Measurements from ENCODE around the gene PARD3B. TPM values are rescaled to one million over a fixed set of nuclear protein-coding genes. Genes with fewer than 3 reads are reported as not detected.

The PARD3B gene
- total and polyA plus RNA-seq, 7 donors, result 0.42 to 6.0 (median 4.8) TPM

DNA sequence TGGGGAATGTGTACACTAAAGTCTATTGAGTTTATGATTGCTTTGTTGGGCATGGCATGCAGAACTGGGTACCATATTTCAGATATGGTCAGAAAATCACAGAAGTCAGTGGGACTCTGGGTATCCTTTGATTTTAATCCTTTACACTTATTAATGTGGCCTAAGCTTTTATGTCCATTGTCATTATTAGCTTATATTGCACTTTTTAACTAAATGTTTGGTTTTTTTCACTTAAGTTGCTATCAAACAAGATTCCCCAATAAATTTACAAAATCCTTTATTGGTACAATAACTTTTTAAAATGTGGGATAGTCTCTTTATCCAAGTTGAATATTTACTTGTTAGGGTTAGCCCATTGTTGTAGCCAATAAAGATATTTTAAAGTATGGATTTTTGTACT, 902.9 kb downstream of the PARD3B start:
- intact Hi-C loops (cut with DNase I), result no loop called here
- H3K27ac ChIP-seq, result no peak overlapping the region
- no peak for ATAC-seq
- no peaks in the 10 kb centered on the region for H3K4me1 ChIP-seq
- H3K36me3 ChIP-seq (ENCODE audit: insufficient read depth in 1 of 2, low read depth in 1 of 2), result no peaks in the 10 kb centered on the region
- no peaks in the 10 kb centered on the region for H3K9me3 ChIP-seq
- no peaks in the 10 kb centered on the region for H3K27me3 ChIP-seq (ENCODE audit: insufficient read depth in 3 of 3, low read length in 2 of 3)
- no peak for DNase-seq
- no peak for TF ChIP-seq CTCF (IDR thresholded peaks at IDR 0.05)
- H3K4me3 ChIP-seq, result no peak overlapping the region

- no peak for ATAC-seq
- no peaks in the 10 kb centered on the region for H3K4me1 ChIP-seq
- no peak for DNase-seq
- H3K27ac ChIP-seq, result no peak overlapping the region
- no peak for TF ChIP-seq CTCF (IDR thresholded peaks at IDR 0.05)
- H3K4me3 ChIP-seq, result no peak overlapping the region
- no peaks in the 10 kb centered on the region for H3K36me3 ChIP-seq (ENCODE audit: insufficient read depth in 1 of 2, low read depth in 1 of 2)
- no peaks in the 10 kb centered on the region for H3K27me3 ChIP-seq (ENCODE audit: insufficient read depth in 3 of 3, low read length in 2 of 3)
- no peaks in the 10 kb centered on the region for H3K9me3 ChIP-seq
- 58 to 71% (median 64%) methylated on average over 4 of the region's 4 CpGs for WGBS, 3 donors
- intact Hi-C loops (cut with DNase I), result no loop called here
These were observed 906.7 kb downstream of the PARD3B start for GRCh38 chr2:205451901-205452512.

GRCh38 chr2:205453202-205453601, 907.9 kb downstream of the PARD3B start:
- DNase-seq, result no peak
- intact Hi-C loops (cut with DNase I), result no loop called here
- no peaks in the 10 kb centered on the region for H3K4me1 ChIP-seq
- no peaks in the 10 kb centered on the region for H3K27me3 ChIP-seq (ENCODE audit: insufficient read depth in 3 of 3, low read length in 2 of 3)
- no peak for ATAC-seq
- no peaks in the 10 kb centered on the region for H3K9me3 ChIP-seq
- WGBS, 3 donors, result 80 to 93% (median 86%) methylated on average over 4 of the region's 4 CpGs
- no peak overlapping the region for H3K27ac ChIP-seq
- H3K36me3 ChIP-seq (ENCODE audit: insufficient read depth in 1 of 2, low read depth in 1 of 2), result no peaks in the 10 kb centered on the region
- TF ChIP-seq CTCF (IDR thresholded peaks at IDR 0.05), result no peak
- no peak overlapping the region for H3K4me3 ChIP-seq

DNA sequence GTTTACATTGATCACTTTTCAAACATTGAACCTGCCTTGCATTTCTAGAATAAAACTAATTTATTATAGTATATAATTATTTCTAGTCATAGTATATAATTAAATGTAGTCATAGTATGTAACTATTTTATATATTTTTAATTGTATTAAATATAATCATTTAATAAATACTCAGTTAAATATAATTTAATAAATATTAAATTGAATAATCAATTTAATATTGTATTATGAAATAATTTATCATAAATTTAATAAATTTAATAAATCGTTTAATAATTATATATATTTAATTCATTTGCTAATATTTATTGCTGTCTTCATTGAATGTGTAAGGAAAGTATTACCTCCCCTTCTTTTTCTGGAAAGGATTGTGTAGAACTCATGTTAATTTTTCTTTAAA, 911.4 kb downstream of the PARD3B start:
- no peaks in the 10 kb centered on the region for H3K4me1 ChIP-seq
- intact Hi-C loops (cut with DNase I), result no loop called here
- H3K4me3 ChIP-seq, result no peak overlapping the region
- no peak for DNase-seq
- H3K36me3 ChIP-seq (ENCODE audit: insufficient read depth in 1 of 2, low read depth in 1 of 2), result no peaks in the 10 kb centered on the region
- ATAC-seq, result no peak
- H3K27ac ChIP-seq, result no peak overlapping the region
- H3K27me3 ChIP-seq (ENCODE audit: insufficient read depth in 3 of 3, low read length in 2 of 3), result no peaks in the 10 kb centered on the region
- TF ChIP-seq CTCF (IDR thresholded peaks at IDR 0.05), result no peak
- H3K9me3 ChIP-seq, result no peaks in the 10 kb centered on the region
- 96 to 98% (median 96%) methylated on average over 1 of the region's 1 CpG for WGBS, 3 donors

GRCh38 chr2:205460217-205460616, 914.9 kb downstream of the PARD3B start:
- 96 to 100% (median 98%) methylated on average over 1 of the region's 1 CpG for WGBS, 3 donors
- H3K27me3 ChIP-seq (ENCODE audit: insufficient read depth in 3 of 3, low read length in 2 of 3), result no peaks in the 10 kb centered on the region
- H3K27ac ChIP-seq, result no peak overlapping the region
- ATAC-seq, result no peak
- no peak for TF ChIP-seq CTCF (IDR thresholded peaks at IDR 0.05)
- DNase-seq, result no peak
- no peak overlapping the region for H3K4me3 ChIP-seq
- intact Hi-C loops (cut with DNase I), result no loop called here
- no peaks in the 10 kb centered on the region for H3K4me1 ChIP-seq
- no peaks in the 10 kb centered on the region for H3K9me3 ChIP-seq
- no peaks in the 10 kb centered on the region for H3K36me3 ChIP-seq (ENCODE audit: insufficient read depth in 1 of 2, low read depth in 1 of 2)
